HUES6 (cell line): Measurements from ENCODE around the gene C19orf47.

Experiments
- H3K27ac ChIP-seq: 2 replicates; pipeline ENCODE4 v1.7.0; 2013; ENCODE audit warnings: low read depth, mild to moderate bottlenecking, low read length, inconsistent platforms
- H3K27me3 ChIP-seq: 2 replicates; pipeline ENCODE4 v1.6.1; 2013; ENCODE audit warnings: low read length; ENCODE audit not compliant: control insufficient read depth, insufficient read depth
- H3K36me3 ChIP-seq: 2 replicates; pipeline ENCODE4 v1.6.1; 2013; ENCODE audit warnings: low read length; ENCODE audit not compliant: control insufficient read depth, insufficient read depth
- H3K4me1 ChIP-seq: 2 replicates; pipeline ENCODE4 v1.6.1; 2013; ENCODE audit warnings: low read length; ENCODE audit not compliant: control insufficient read depth, insufficient read depth
- H3K4me3 ChIP-seq: 2 replicates; pipeline ENCODE4 v1.5.1; 2013; ENCODE audit warnings: low read depth, low read length
- H3K9ac ChIP-seq: one replicate; pipeline ENCODE4 v1.6.1; 2013; ENCODE audit warnings: mild to moderate bottlenecking, low read length
- H3K9me3 ChIP-seq: 2 replicates; pipeline ENCODE4 v1.6.1; 2013; ENCODE audit warnings: low read depth, low read length; ENCODE audit not compliant: control insufficient read depth, insufficient read depth

The C19orf47 gene

DNA sequence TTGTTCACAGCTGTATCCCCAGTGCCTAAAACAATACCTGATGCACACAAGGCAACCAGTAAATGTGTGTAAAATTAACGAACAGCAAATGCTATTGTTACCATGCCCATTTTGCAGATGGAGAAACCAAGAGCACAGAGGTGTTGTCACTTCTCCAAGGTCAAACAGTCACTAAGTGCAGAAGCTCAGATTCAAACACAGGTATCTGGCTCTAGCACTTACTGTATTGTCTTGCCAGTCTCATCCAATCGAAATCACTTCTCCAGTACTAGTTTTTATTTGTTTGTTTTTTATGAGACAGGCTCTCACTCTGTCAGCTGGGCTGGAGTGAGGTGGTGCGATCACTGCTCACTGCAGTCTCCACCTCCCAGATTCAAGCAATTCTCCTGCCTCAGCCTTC lies 14.0 kb upstream of the C19orf47 start:
- H3K36me3 ChIP-seq = peaks cover 1% of the 10 kb centered on the region
- H3K27me3 ChIP-seq = no peaks in the 10 kb centered on the region
- H3K27ac ChIP-seq = no peak overlapping the region
- no peak overlapping the region for H3K4me3 ChIP-seq
- no peaks in the 10 kb centered on the region for H3K9me3 ChIP-seq
- H3K4me1 ChIP-seq = peaks cover 17% of the 10 kb centered on the region
- no peak overlapping the region for H3K9ac ChIP-seq

GRCh38 chr19:40360708-40361241 lies 12.6 kb upstream of the C19orf47 start:
- H3K27me3 ChIP-seq = no peaks in the 10 kb centered on the region
- no peak overlapping the region for H3K9ac ChIP-seq
- H3K27ac ChIP-seq = no peak overlapping the region
- no peaks in the 10 kb centered on the region for H3K9me3 ChIP-seq
- no peaks in the 10 kb centered on the region for H3K36me3 ChIP-seq
- H3K4me1 ChIP-seq = peaks cover 5% of the 10 kb centered on the region; the same call in 1 of the 2 replicates
- no peak overlapping the region for H3K4me3 ChIP-seq

GRCh38 chr19:40360020-40360707 lies 12.0 kb upstream of the C19orf47 start:
- H3K27me3 ChIP-seq = no peaks in the 10 kb centered on the region
- H3K9me3 ChIP-seq = no peaks in the 10 kb centered on the region
- peaks cover 2% of the 10 kb centered on the region; the same call in 1 of the 2 replicates for H3K4me1 ChIP-seq
- no peaks in the 10 kb centered on the region for H3K36me3 ChIP-seq
- H3K27ac ChIP-seq = no peak overlapping the region
- no peak overlapping the region for H3K4me3 ChIP-seq
- H3K9ac ChIP-seq = no peak overlapping the region

DNA sequence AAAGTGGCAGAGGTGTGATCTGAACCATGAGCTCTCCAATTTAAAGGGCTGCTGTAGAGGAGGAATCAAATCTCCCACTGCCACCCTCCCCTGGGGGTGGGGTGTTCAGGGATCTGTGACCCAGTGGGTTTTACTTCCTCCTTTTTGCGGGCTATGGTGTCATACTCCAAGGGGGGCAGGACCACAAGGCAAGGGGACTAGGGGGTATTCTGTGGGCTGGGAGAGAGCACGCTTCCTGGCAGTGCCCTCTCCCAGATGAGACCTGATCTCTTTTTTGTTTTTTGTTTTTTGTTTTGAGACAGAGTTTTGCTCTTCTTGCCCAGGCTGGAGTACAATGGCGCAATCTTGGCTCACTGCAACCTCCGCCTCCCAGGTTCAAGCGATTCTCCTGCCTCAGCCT lies 10.6 kb upstream of the C19orf47 start:
- Histone ChIP-seq H3K9me3 (no peaks in the 10 kb centered on the region), H3K4me3 (no peak overlapping the region), H3K36me3 (no peaks in the 10 kb centered on the region), H3K9ac (no peak overlapping the region), H3K27me3 (no peaks in the 10 kb centered on the region), H3K27ac (no peak overlapping the region), H3K4me1 (no peaks in the 10 kb centered on the region)

GRCh38 chr19:40357640-40358039 lies 9.4 kb upstream of the C19orf47 start:
- no peaks in the 10 kb centered on the region for H3K27me3 ChIP-seq

GRCh38 chr19:40356681-40357595 lies 8.7 kb upstream of the C19orf47 start:
- no peak overlapping the region for H3K4me3 ChIP-seq
- no peaks in the 10 kb centered on the region for H3K9me3 ChIP-seq
- no peaks in the 10 kb centered on the region for H3K4me1 ChIP-seq
- H3K36me3 ChIP-seq = no peaks in the 10 kb centered on the region
- H3K27me3 ChIP-seq = no peaks in the 10 kb centered on the region
- H3K27ac ChIP-seq = no peak overlapping the region
- no peak overlapping the region for H3K9ac ChIP-seq

More at GRCh38 chr19:40357640-40358039, 9.4 kb upstream of the C19orf47 start:
- H3K9me3 ChIP-seq = no peaks in the 10 kb centered on the region
- no peak overlapping the region for H3K4me3 ChIP-seq
- H3K36me3 ChIP-seq = no peaks in the 10 kb centered on the region
- no peaks in the 10 kb centered on the region for H3K4me1 ChIP-seq
- no peak overlapping the region for H3K9ac ChIP-seq
- no peak overlapping the region for H3K27ac ChIP-seq

GRCh38 chr19:40355975-40356680 lies 7.9 kb upstream of the C19orf47 start:
- Histone ChIP-seq H3K27me3 (no peaks in the 10 kb centered on the region), H3K36me3 (no peaks in the 10 kb centered on the region), H3K4me1 (no peaks in the 10 kb centered on the region), H3K9ac (no peak overlapping the region), H3K9me3 (no peaks in the 10 kb centered on the region), H3K27ac (no peak overlapping the region), H3K4me3 (no peak overlapping the region)

GRCh38 chr19:40348961-40349507 lies 837 bp upstream of the C19orf47 start:
- Histone ChIP-seq H3K9me3 (no peaks in the 10 kb centered on the region), H3K4me3 (peak overlapping the region; percentile 98), H3K9ac (peak overlapping the region; percentile 52), H3K4me1 (peaks cover 3% of the 10 kb centered on the region; the same call in 1 of the 2 replicates), H3K27ac (no peak overlapping the region), H3K27me3 (no peaks in the 10 kb centered on the region), H3K36me3 (no peaks in the 10 kb centered on the region)

DNA sequence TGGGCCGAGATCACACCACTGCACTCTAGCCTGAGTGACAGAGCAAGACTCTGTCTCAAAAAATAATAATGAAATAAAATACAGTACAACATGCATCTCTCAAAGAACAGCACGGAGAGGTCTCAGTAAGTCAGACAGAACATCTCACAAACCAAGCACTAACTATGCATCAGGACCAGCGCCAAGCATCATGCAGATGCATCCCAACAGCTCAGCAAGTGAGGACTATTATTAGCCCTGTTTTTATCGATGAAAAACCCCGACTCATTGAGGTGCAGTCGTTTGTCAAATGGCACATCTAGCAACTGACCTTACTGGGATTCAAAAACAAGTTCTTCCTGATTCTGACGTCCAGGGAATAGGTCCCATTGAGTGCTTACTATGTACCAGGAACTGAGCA lies 3.8 kb downstream of the C19orf47 start:
- Histone ChIP-seq H3K9ac (no peak overlapping the region), H3K4me3 (no peak overlapping the region), H3K27me3 (no peaks in the 10 kb centered on the region), H3K4me1 (peaks cover 3% of the 10 kb centered on the region; the same call in 1 of the 2 replicates), H3K9me3 (no peaks in the 10 kb centered on the region), H3K36me3 (peaks cover 6% of the 10 kb centered on the region), H3K27ac (no peak overlapping the region)

GRCh38 chr19:40342644-40343311 lies 5.4 kb downstream of the C19orf47 start:
- peaks cover 12% of the 10 kb centered on the region for H3K36me3 ChIP-seq
- H3K27ac ChIP-seq = no peak overlapping the region
- no peak overlapping the region for H3K9ac ChIP-seq

More at GRCh38 chr19:40342644-40343311, 5.4 kb downstream of the C19orf47 start:
- Histone ChIP-seq H3K4me1 (no peaks in the 10 kb centered on the region), H3K27me3 (no peaks in the 10 kb centered on the region), H3K9me3 (no peaks in the 10 kb centered on the region), H3K4me3 (no peak overlapping the region)
